Measurements from ENCODE around the gene PRKAR2A. TPM values are rescaled to one million over a fixed set of nuclear protein-coding genes. Genes with fewer than 3 reads are reported as not detected.

Gene PRKAR2A
- polyA plus RNA-seq, 1 of the 3 experiments (the other 2 are of a cell fraction) = 5.2 TPM

- Histone ChIP-seq H3K36me3 (replicated peaks in 1 of 2; ENCODE audit: control insufficient read depth in 1 of 2, insufficient read depth in 2 of 2, low read length in 1 of 2) (peaks cover 0 to 3% of the 10 kb centered on the region in 2 experiments), H3K27ac (ENCODE audit: low read depth in 2 of 2, low read length in 1 of 2) (no peak overlapping the region), H3K4me1 (ENCODE audit: control insufficient read depth in 1 of 2, insufficient read depth in 2 of 2, low read depth in 1 of 2, low read length in 1 of 2) (no peaks in the 10 kb centered on the region), H3K9me2 (no peaks in the 10 kb centered on the region), H4K20me1 (ENCODE audit: insufficient read depth) (no peaks in the 10 kb centered on the region), H3K4me3 (ENCODE audit: low read depth in 2 of 2, low read length in 1 of 2) (no peak overlapping the region), H3K4me2 (no peak overlapping the region), H3F3A (replicated peaks; ENCODE audit: insufficient read depth) (no peaks in the 10 kb centered on the region), H3K9ac (no peak overlapping the region), H2AFZ (ENCODE audit: low read depth) (no peak overlapping the region), H3K79me2 (ENCODE audit: insufficient read depth) (0 out of 2 replicates have a peak, but pooled peaks cover 4% of the 10 kb centered on the region), H3K27me3 (ENCODE audit: insufficient read depth) (no peaks in the 10 kb centered on the region), H3K9me3 (no peaks in the 10 kb centered on the region)
- DNase-seq = no peak
- ChIA-PET CTCF (no interaction called here), POLR2A (no interaction called here)
- 100% methylated on average over 2 of the region's 2 CpGs for WGBS (ENCODE audit: low lambda C conversion rate)
- no peak for TF ChIP-seq EZH2phosphoT487 (IDR thresholded peaks at IDR 0.05; ENCODE audit: borderline replicate concordance, low read depth)
- TF ChIP-seq, protein P1, sequence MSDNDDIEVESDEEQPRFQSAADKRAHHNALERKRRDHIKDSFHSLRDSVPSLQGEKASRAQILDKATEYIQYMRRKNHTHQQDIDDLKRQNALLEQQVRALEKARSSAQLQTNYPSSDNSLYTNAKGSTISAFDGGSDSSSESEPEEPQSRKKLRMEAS (IDR thresholded peaks at IDR 0.05; ENCODE audit: low read depth) = no peak
- TF ChIP-seq YY1 (IDR thresholded peaks at IDR 0.05; ENCODE audit: low read depth) = no peak
- TF ChIP-seq GABPA (IDR thresholded peaks at IDR 0.05; ENCODE audit: low read depth) = no peak
- TF ChIP-seq CTCF (IDR thresholded peaks at IDR 0.05) = no peak
- TF ChIP-seq, protein P2, sequence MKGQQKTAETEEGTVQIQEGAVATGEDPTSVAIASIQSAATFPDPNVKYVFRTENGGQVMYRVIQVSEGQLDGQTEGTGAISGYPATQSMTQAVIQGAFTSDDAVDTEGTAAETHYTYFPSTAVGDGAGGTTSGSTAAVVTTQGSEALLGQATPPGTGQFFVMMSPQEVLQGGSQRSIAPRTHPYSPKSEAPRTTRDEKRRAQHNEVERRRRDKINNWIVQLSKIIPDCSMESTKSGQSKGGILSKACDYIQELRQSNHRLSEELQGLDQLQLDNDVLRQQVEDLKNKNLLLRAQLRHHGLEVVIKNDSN (IDR thresholded peaks at IDR 0.05; ENCODE audit: borderline replicate concordance, low read depth) = no peak
- no peak for TF ChIP-seq POLR2AphosphoS5 (IDR thresholded peaks at IDR 0.05; ENCODE audit: low read depth, low read length)
- no peak for TF ChIP-seq ELF1 (IDR thresholded peaks at IDR 0.05)
- TF ChIP-seq EP300 (IDR thresholded peaks at IDR 0.05; ENCODE audit: borderline replicate concordance in 1 of 2, low read depth in 1 of 2, low read length in 1 of 2) = no peak
- TF ChIP-seq, protein P3, sequence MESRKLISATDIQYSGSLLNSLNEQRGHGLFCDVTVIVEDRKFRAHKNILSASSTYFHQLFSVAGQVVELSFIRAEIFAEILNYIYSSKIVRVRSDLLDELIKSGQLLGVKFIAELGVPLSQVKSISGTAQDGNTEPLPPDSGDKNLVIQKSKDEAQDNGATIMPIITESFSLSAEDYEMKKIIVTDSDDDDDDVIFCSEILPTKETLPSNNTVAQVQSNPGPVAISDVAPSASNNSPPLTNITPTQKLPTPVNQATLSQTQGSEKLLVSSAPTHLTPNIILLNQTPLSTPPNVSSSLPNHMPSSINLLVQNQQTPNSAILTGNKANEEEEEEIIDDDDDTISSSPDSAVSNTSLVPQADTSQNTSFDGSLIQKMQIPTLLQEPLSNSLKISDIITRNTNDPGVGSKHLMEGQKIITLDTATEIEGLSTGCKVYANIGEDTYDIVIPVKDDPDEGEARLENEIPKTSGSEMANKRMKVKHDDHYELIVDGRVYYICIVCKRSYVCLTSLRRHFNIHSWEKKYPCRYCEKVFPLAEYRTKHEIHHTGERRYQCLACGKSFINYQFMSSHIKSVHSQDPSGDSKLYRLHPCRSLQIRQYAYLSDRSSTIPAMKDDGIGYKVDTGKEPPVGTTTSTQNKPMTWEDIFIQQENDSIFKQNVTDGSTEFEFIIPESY (IDR thresholded peaks at IDR 0.05; ENCODE audit: borderline replicate concordance, low read depth) = no peak
- no peak for TF ChIP-seq RCOR1 (IDR thresholded peaks at IDR 0.05; ENCODE audit: low read length)
- TF ChIP-seq NRF1 (IDR thresholded peaks at IDR 0.05; ENCODE audit: low read depth, low read length) = no peak
- no peak for TF ChIP-seq SIN3A (IDR thresholded peaks at IDR 0.05; ENCODE audit: borderline replicate concordance, low read depth, low read length)
- no peak for TF ChIP-seq FOXJ3 (CRISPR knock-in tag; IDR thresholded peaks at IDR 0.05)
Measured at GRCh38 chr3:48797626-48798025, 50.0 kb downstream of the PRKAR2A start.
